Sigmoid colon (tissue), 4 donors: ENCODE measurements around the gene NOS3.

ENCODE experiments used
- CTCF ChIP-seq, 4 experiments: fragments of 450-650 bp in 3 of 4; fragments of 200-600 bp in 1 of 4; IDR thresholded peaks; one replicate each; pipeline ENCODE4 v1.5.1; 2016 to 2019; ENCODE audit warnings: antibody characterized with exemption in 4 of 4, mild to moderate bottlenecking in 3 of 4, moderate library complexity in 2 of 4
- EP300 ChIP-seq, 4 donors: sonication (generic); formaldehyde crosslinking; IDR thresholded peaks; one replicate each; pipeline ENCODE4 v1.6.1; 2017; ENCODE audit warnings: antibody characterized with exemption in 4 of 4
- POLR2A ChIP-seq, 2 donors: fragments of 450-650 bp; IDR thresholded peaks; one replicate each; pipeline ENCODE4 v1.6.1; 2016; ENCODE audit warnings: antibody characterized with exemption in 2 of 2, mild to moderate bottlenecking in 2 of 2, moderate library complexity in 2 of 2
- POLR2AphosphoS5 ChIP-seq, 4 donors: sonication (generic); formaldehyde crosslinking; IDR thresholded peaks; one replicate each; pipeline ENCODE4 v1.6.1; 2017; ENCODE audit warnings: antibody characterized with exemption in 4 of 4

GRCh38 chr7:150963707-150964559 lies 26.9 kb upstream of the NOS3 start:
- TF ChIP-seq CTCF (IDR thresholded peaks at IDR 0.05) (no peak), POLR2A (IDR thresholded peaks at IDR 0.05) (no peak), POLR2AphosphoS5 (IDR thresholded peaks at IDR 0.05) (no peak), EP300 (IDR thresholded peaks at IDR 0.05) (no peak)
